Glutamatergic neuron (in vitro differentiated cells): ENCODE results near the gene CACNG1. TPM values are rescaled to one million over a fixed set of nuclear protein-coding genes. Genes with fewer than 3 reads are reported as not detected.

Experiments used
- DNase-seq: peaks from one replicate; pipeline ENCODE4 v3.0.0; 2022
- H3K27ac Mint-ChIP-seq: one replicate; pipeline ENCODE4 v1.8.0; 2020; ENCODE audit warnings: mild to moderate bottlenecking, mixed read lengths, inconsistent platforms; ENCODE audit not compliant: unreplicated experiment
- H3K27me3 Mint-ChIP-seq: one replicate; pipeline ENCODE4 v1.8.0; 2020; ENCODE audit warnings: mild to moderate bottlenecking, moderate library complexity, mixed read lengths, inconsistent platforms; ENCODE audit not compliant: unreplicated experiment
- H3K36me3 Mint-ChIP-seq: one replicate; pipeline ENCODE4 v1.8.0; 2020; ENCODE audit warnings: mild to moderate bottlenecking, mixed read lengths, inconsistent platforms; ENCODE audit not compliant: unreplicated experiment
- H3K4me1 Mint-ChIP-seq: one replicate; pipeline ENCODE4 v1.8.0; 2020; ENCODE audit warnings: mild to moderate bottlenecking, low read depth, mixed read lengths, inconsistent platforms; ENCODE audit not compliant: unreplicated experiment
- H3K4me3 Mint-ChIP-seq: one replicate; pipeline ENCODE4 v1.8.0; 2020; ENCODE audit warnings: mild to moderate bottlenecking, mixed read lengths, inconsistent platforms; ENCODE audit not compliant: unreplicated experiment
- H3K9me3 Mint-ChIP-seq: one replicate; pipeline ENCODE4 v1.8.0; 2020; ENCODE audit warnings: mild to moderate bottlenecking, moderate library complexity, mixed read lengths, inconsistent platforms; ENCODE audit not compliant: unreplicated experiment
- CTCF ChIP-seq: fragments of 200-600 bp; sonication (generic); IDR thresholded peaks from one replicate; pipeline ENCODE4 v1.5.0; 2021; ENCODE audit not compliant: partially characterized antibody, unreplicated experiment
- total RNA-seq: library from RNA; stranded (reverse); fragmentation: NEBNext Ultra II Directional; extraction: Animal tissue kit (Norgen Biotek cat#: 25700); gene quantifications from one replicate; pipeline ENCODE4 v1.2.1, GENCODE V29; 2021; ENCODE audit not compliant: unreplicated experiment

Gene CACNG1
- total RNA-seq, 1 donor from 2014 or later, result not detected

GRCh38 chr17:67013891-67014290 lies 30.5 kb upstream of the CACNG1 start:
- Mint-ChIP-seq H3K27ac (peak overlapping the region; percentile 62), H3K4me1 (peaks cover 30% of the 10 kb centered on the region), H3K36me3 (peaks cover 20% of the 10 kb centered on the region), H3K4me3 (peak overlapping the region; percentile 40), H3K9me3 (peaks cover 23% of the 10 kb centered on the region), H3K27me3 (peaks cover 15% of the 10 kb centered on the region)
- no peak for TF ChIP-seq CTCF
- DNase-seq, result no peak

GRCh38 chr17:67015001-67015400 lies 29.4 kb upstream of the CACNG1 start:
- Mint-ChIP-seq H3K4me3 (peak overlapping the region; percentile 34), H3K27ac (peak overlapping the region; percentile 40), H3K27me3 (peaks cover 13% of the 10 kb centered on the region), H3K9me3 (peaks cover 21% of the 10 kb centered on the region), H3K36me3 (peaks cover 9% of the 10 kb centered on the region), H3K4me1 (peaks cover 40% of the 10 kb centered on the region)
- no peak for DNase-seq
- no peak for TF ChIP-seq CTCF

GRCh38 chr17:67016039-67016762 lies 28.2 kb upstream of the CACNG1 start:
- Mint-ChIP-seq H3K9me3 (peaks cover 22% of the 10 kb centered on the region), H3K4me1 (peaks cover 48% of the 10 kb centered on the region), H3K27me3 (peaks cover 13% of the 10 kb centered on the region), H3K4me3 (no peak overlapping the region), H3K27ac (no peak overlapping the region), H3K36me3 (peaks cover 5% of the 10 kb centered on the region)
- DNase-seq, result no peak
- no peak for TF ChIP-seq CTCF

- Mint-ChIP-seq H3K4me3 (peak overlapping the region; percentile 77), H3K36me3 (no peaks in the 10 kb centered on the region), H3K27ac (peak overlapping the region; percentile 94), H3K4me1 (peaks cover 43% of the 10 kb centered on the region), H3K27me3 (peaks cover 14% of the 10 kb centered on the region), H3K9me3 (peaks cover 22% of the 10 kb centered on the region)
- no peak for DNase-seq
- no peak for TF ChIP-seq CTCF
These were observed 26.4 kb upstream of the CACNG1 start for GRCh38 chr17:67017910-67018309.
